Tibial nerve (tissue), 4 donors: Measurements from ENCODE around the gene SUV39H2. TPM values are rescaled to one million over a fixed set of nuclear protein-coding genes. Genes with fewer than 3 reads are reported as not detected.

Experiments used
- total RNA-seq, 4 donors: library from RNA; depleted of rRNA; stranded (reverse); fragments of >200 nt; gene quantifications; one replicate each; pipeline ENCODE4 v1.1.0, GENCODE V29; 2016

Gene SUV39H2
- total RNA-seq, 4 donors from 2014 or later: 2.2 to 4.4 (median 3.0) TPM

Other genes starting within 250 kb of the SUV39H2 start
- gene FAM107B, start 104.0 kb upstream of the SUV39H2 start, total RNA-seq: 10 to 100 TPM in 3 of 4 donors, 1 to 10 TPM in 1; 9.8 to 26.7 (median 16.9) TPM
- 1 to 10 TPM in 3 of 4 donors, not detected in 1; 1.2 to 5.0 (median 4.6) TPM for gene CDNF, start 40.8 kb upstream of the SUV39H2 start, total RNA-seq
- gene HSPA14, start 40.6 kb upstream of the SUV39H2 start, total RNA-seq: 10 to 100 TPM in 2 of 4 donors, 1 to 10 TPM in 2; 7.8 to 11.3 (median 10.5) TPM
- gene MSANTD7, start 40.6 kb upstream of the SUV39H2 start, total RNA-seq: 10 to 100 TPM in 1 of 4 donors, 1 to 10 TPM in 3; 6.3 to 11.5 (median 7.9) TPM
- gene DCLRE1C, start 75.2 kb downstream of the SUV39H2 start, total RNA-seq: 10 to 100 TPM in 3 of 4 donors, 1 to 10 TPM in 1; 9.6 to 28.8 (median 17.5) TPM
- not detected for gene MEIG1, start 80.5 kb downstream of the SUV39H2 start, total RNA-seq
- 10 to 100 TPM in 1 of 4 donors, 1 to 10 TPM in 3; 2.9 to 15.3 (median 6.7) TPM for gene OLAH, start 165.1 kb downstream of the SUV39H2 start, total RNA-seq
- gene ACBD7, start 209.9 kb downstream of the SUV39H2 start, total RNA-seq: 10 to 100 TPM in 2 of 4 donors, 1 to 10 TPM in 2; 1.5 to 12.0 (median 7.4) TPM
- gene RPP38, start 218.5 kb downstream of the SUV39H2 start, total RNA-seq: 10 to 100 TPM; 10.5 to 19.2 (median 16.5) TPM